ENCODE results near the gene CDCA5.

The CDCA5 gene

GRCh38 chr11:65115361-65116082 is 31.7 kb upstream of the CDCA5 start:
- ATAC-seq (replicated peaks; ENCODE audit: extremely low read depth, poor library complexity, severe bottlenecking) (no peak), DNase-seq (ENCODE audit: low spot score in 2 of 2) (no peak)
- Mint-ChIP-seq H3K36me3 (ENCODE audit: insufficient read depth) (peaks cover 40% of the 10 kb centered on the region), H3K4me1 (peaks cover 35% of the 10 kb centered on the region), H3K27me3 (no peaks in the 10 kb centered on the region), H3K9me3 (no peaks in the 10 kb centered on the region), H3K4me3 (peak overlapping the region; percentile 40), H3K27ac (ENCODE audit: low read depth) (peak overlapping the region; percentile 53)

GRCh38 chr11:65114538-65115171 is 30.8 kb upstream of the CDCA5 start:
- Mint-ChIP-seq H3K36me3 (ENCODE audit: insufficient read depth) (peaks cover 38% of the 10 kb centered on the region), H3K4me1 (peaks cover 41% of the 10 kb centered on the region), H3K4me3 (peak overlapping the region; percentile 95), H3K27me3 (no peaks in the 10 kb centered on the region), H3K27ac (ENCODE audit: low read depth) (no peak overlapping the region), H3K9me3 (no peaks in the 10 kb centered on the region)
- ATAC-seq (replicated peaks; ENCODE audit: extremely low read depth, poor library complexity, severe bottlenecking) (no peak), DNase-seq (ENCODE audit: low spot score in 2 of 2) (no peak)

GRCh38 chr11:65113839-65114238 is 30.0 kb upstream of the CDCA5 start:
- no peaks in the 10 kb centered on the region for H3K27me3 Mint-ChIP-seq
- H3K4me1 Mint-ChIP-seq, result peaks cover 41% of the 10 kb centered on the region
- ATAC-seq (replicated peaks; ENCODE audit: extremely low read depth, poor library complexity, severe bottlenecking) (no peak), DNase-seq (ENCODE audit: low spot score in 2 of 2) (no peak)
- H3K9me3 Mint-ChIP-seq, result no peaks in the 10 kb centered on the region
- peak overlapping the region; percentile 95 for H3K4me3 Mint-ChIP-seq
- H3K36me3 Mint-ChIP-seq (ENCODE audit: insufficient read depth), result peaks cover 39% of the 10 kb centered on the region
- H3K27ac Mint-ChIP-seq (ENCODE audit: low read depth), result peak overlapping the region; percentile 98

GRCh38 chr11:65113361-65113756 is 29.5 kb upstream of the CDCA5 start:
- Mint-ChIP-seq H3K4me3 (peak overlapping the region; percentile 95), H3K27ac (ENCODE audit: low read depth) (peak overlapping the region; percentile 98), H3K27me3 (no peaks in the 10 kb centered on the region), H3K9me3 (no peaks in the 10 kb centered on the region), H3K4me1 (peaks cover 41% of the 10 kb centered on the region), H3K36me3 (ENCODE audit: insufficient read depth) (peaks cover 34% of the 10 kb centered on the region)
- DNase-seq (ENCODE audit: low spot score in 2 of 2) (no peak), ATAC-seq (replicated peaks; ENCODE audit: extremely low read depth, poor library complexity, severe bottlenecking) (no peak)

- peak; percentile 62 to 71 for DNase-seq (ENCODE audit: low spot score in 2 of 2)
- Mint-ChIP-seq H3K36me3 (ENCODE audit: insufficient read depth) (peaks cover 32% of the 10 kb centered on the region), H3K27me3 (no peaks in the 10 kb centered on the region), H3K27ac (ENCODE audit: low read depth) (peak overlapping the region; percentile 98), H3K4me3 (peak overlapping the region; percentile 95), H3K4me1 (peaks cover 37% of the 10 kb centered on the region), H3K9me3 (no peaks in the 10 kb centered on the region)
- peak; percentile 58 for ATAC-seq (replicated peaks; ENCODE audit: extremely low read depth, poor library complexity, severe bottlenecking)
Observed at GRCh38 chr11:65112546-65113360, 28.9 kb upstream of the CDCA5 start.

GRCh38 chr11:65111744-65112545 is 28.1 kb upstream of the CDCA5 start, which contains the start of gene TM7SF2:
TSS of gene TM7SF2 (plus strand) at chr11:65111872. CDS start at chr11:65112016, 144 bp downstream.
- H3K4me3 Mint-ChIP-seq, result peak within 1 kb of the TSS; percentile 95
- peaks cover 33% of the 10 kb centered on the region for H3K4me1 Mint-ChIP-seq
- DNase-seq (ENCODE audit: low spot score in 2 of 2) (peak; percentile 87 to 88), ATAC-seq (replicated peaks; ENCODE audit: extremely low read depth, poor library complexity, severe bottlenecking) (peak; percentile 72)
- peak within 1 kb of the TSS; percentile 98 for H3K27ac Mint-ChIP-seq (ENCODE audit: low read depth)
- peaks cover 28% of the 10 kb centered on the region for H3K36me3 Mint-ChIP-seq (ENCODE audit: insufficient read depth)
- no peaks in the 10 kb centered on the region for H3K27me3 Mint-ChIP-seq
- no peaks in the 10 kb centered on the region for H3K9me3 Mint-ChIP-seq

GRCh38 chr11:65111159-65111743 is 27.4 kb upstream of the CDCA5 start:
- DNase-seq (ENCODE audit: low spot score in 2 of 2) (no peak), ATAC-seq (replicated peaks; ENCODE audit: extremely low read depth, poor library complexity, severe bottlenecking) (no peak)
- Mint-ChIP-seq H3K27ac (ENCODE audit: low read depth) (peak overlapping the region; percentile 98), H3K27me3 (no peaks in the 10 kb centered on the region), H3K36me3 (ENCODE audit: insufficient read depth) (peaks cover 27% of the 10 kb centered on the region), H3K4me3 (peak overlapping the region; percentile 95), H3K9me3 (no peaks in the 10 kb centered on the region), H3K4me1 (peaks cover 33% of the 10 kb centered on the region)

- DNase-seq (ENCODE audit: low spot score in 2 of 2), result peak; percentile 95 to 99
- peak overlapping the region; percentile 95 for H3K4me3 Mint-ChIP-seq
- H3K4me1 Mint-ChIP-seq, result peaks cover 33% of the 10 kb centered on the region
- H3K27me3 Mint-ChIP-seq, result no peaks in the 10 kb centered on the region
- peak; percentile 57 for ATAC-seq (replicated peaks; ENCODE audit: extremely low read depth, poor library complexity, severe bottlenecking)
- H3K36me3 Mint-ChIP-seq (ENCODE audit: insufficient read depth), result peaks cover 31% of the 10 kb centered on the region
- no peaks in the 10 kb centered on the region for H3K9me3 Mint-ChIP-seq
- H3K27ac Mint-ChIP-seq (ENCODE audit: low read depth), result peak overlapping the region; percentile 69
Observed at GRCh38 chr11:65110354-65110861, 26.6 kb upstream of the CDCA5 start.

- H3K9me3 Mint-ChIP-seq, result no peaks in the 10 kb centered on the region
- H3K27me3 Mint-ChIP-seq, result no peaks in the 10 kb centered on the region
- no peak overlapping the region for H3K4me3 Mint-ChIP-seq
- ATAC-seq (replicated peaks; ENCODE audit: extremely low read depth, poor library complexity, severe bottlenecking) (no peak), DNase-seq (ENCODE audit: low spot score in 2 of 2) (no peak)
- peaks cover 33% of the 10 kb centered on the region for H3K4me1 Mint-ChIP-seq
- H3K36me3 Mint-ChIP-seq (ENCODE audit: insufficient read depth), result peaks cover 34% of the 10 kb centered on the region
- H3K27ac Mint-ChIP-seq (ENCODE audit: low read depth), result peak overlapping the region; percentile 69
Observed at GRCh38 chr11:65109231-65110198, 25.7 kb upstream of the CDCA5 start.

GRCh38 chr11:65108469-65109123 is 24.8 kb upstream of the CDCA5 start:
- no peak for DNase-seq (ENCODE audit: low spot score in 2 of 2)
- Mint-ChIP-seq H3K4me3 (no peak overlapping the region), H3K4me1 (peaks cover 34% of the 10 kb centered on the region), H3K9me3 (no peaks in the 10 kb centered on the region), H3K36me3 (ENCODE audit: insufficient read depth) (peaks cover 32% of the 10 kb centered on the region), H3K27ac (ENCODE audit: low read depth) (no peak overlapping the region), H3K27me3 (no peaks in the 10 kb centered on the region)
- no peak for ATAC-seq (replicated peaks; ENCODE audit: extremely low read depth, poor library complexity, severe bottlenecking)

All from central memory CD8-positive, alpha-beta T cell (primary cell).